Measurements from ENCODE around the gene RSPO4. TPM values are rescaled to one million over a fixed set of nuclear protein-coding genes. Genes with fewer than 3 reads are reported as not detected.
A peak's percentile ranks its signal among the peaks of the same experiment; 100 is the strongest.

RSPO4 gene
- total RNA-seq, 1 experiment from 2014 or later, result 6.7 TPM

DNA sequence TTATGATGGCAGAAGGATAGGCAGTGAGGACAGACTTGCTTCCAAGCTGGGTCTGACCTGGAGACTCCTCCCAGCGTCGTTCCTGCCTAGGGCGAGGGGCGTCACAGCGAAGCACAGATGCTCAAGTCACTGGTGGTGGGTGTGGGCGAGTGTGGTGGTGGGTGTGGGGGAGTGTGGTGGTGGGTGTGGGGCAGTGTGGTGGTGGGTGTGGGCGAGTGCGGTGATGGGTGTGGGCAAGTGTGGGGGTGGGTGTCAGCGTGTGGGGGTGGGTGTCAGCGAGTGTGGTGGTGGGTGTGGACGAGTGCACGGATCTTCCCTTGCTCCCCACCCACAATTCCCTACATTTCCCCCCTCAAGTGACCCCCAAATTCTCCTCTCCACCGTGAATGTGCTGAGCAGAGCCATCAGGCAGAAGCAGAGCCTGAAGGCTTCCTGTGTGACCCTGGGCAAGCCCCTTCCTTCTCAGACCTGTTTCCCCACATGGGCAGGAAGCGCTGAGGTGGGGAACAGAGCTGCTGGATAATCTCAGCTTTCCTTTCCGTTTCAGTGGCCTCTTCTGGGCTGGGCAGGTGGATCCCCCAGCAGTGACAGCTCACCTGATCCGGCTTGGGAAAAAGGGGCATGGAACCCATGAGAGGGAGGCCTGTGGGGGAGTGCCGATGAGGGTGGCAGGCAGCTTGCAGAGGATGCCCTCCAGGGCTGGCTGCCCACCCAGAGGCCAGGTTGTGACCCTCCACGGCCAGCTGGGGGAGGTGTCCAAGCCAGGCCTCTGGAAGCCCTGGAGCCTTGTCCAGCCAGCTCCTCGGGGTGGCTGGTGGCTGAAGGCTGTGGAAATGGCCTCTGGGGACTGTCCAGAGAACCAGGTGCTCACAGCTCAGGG, 42.9 kb downstream of the RSPO4 start:
- Histone ChIP-seq H3K23ac (ENCODE audit: insufficient read length, low read depth, low read length) (no peak overlapping the region), H3K23me2 (ENCODE audit: insufficient read length, low read depth, low read length, poor library complexity, severe bottlenecking) (no peaks in the 10 kb centered on the region), H3K79me1 (ENCODE audit: insufficient read depth, low read depth, low read length, poor library complexity, severe bottlenecking) (no peaks in the 10 kb centered on the region), H3K4me2 (ENCODE audit: insufficient read depth, insufficient read length, low read length) (no peak overlapping the region), H4K8ac (replicated peaks; ENCODE audit: insufficient read length, low read depth, low read length) (no peak overlapping the region), H3T11ph (ENCODE audit: low read length) (no peak overlapping the region), H3K27me3 (ENCODE audit: insufficient read depth, low read length) (no peaks in the 10 kb centered on the region), H4K91ac (ENCODE audit: insufficient read length, low read depth, low read length) (no peak overlapping the region), H3K56ac (ENCODE audit: insufficient read length, low read depth, low read length) (no peak overlapping the region), H2BK120ac (ENCODE audit: low read depth, low read length, poor library complexity, severe bottlenecking) (no peak overlapping the region), H3K14ac (ENCODE audit: insufficient read depth, low read length) (peak overlapping the region; percentile 26; the same call in 1 of the 2 replicates), H3K79me2 (ENCODE audit: insufficient read depth, low read length) (no peaks in the 10 kb centered on the region), H2BK12ac (ENCODE audit: insufficient read length, low read depth, low read length) (no peak overlapping the region), H3K9ac (ENCODE audit: extremely low read depth, insufficient read length, low read length) (no peak overlapping the region), H3K4ac (ENCODE audit: low read depth, low read length) (no peak overlapping the region), H2AFZ (ENCODE audit: low read length) (no peak overlapping the region), H2BK5ac (ENCODE audit: insufficient read length, low read length) (no peak overlapping the region), H3K18ac (ENCODE audit: insufficient read length, low read depth, low read length) (no peak overlapping the region), H3K9me3 (ENCODE audit: control insufficient read depth, low read depth, low read length) (no peaks in the 10 kb centered on the region), H2BK20ac (ENCODE audit: low read depth, low read length, poor library complexity, severe bottlenecking) (no peak overlapping the region), H4K5ac (ENCODE audit: insufficient read length, low read depth, low read length) (no peak overlapping the region), H2AK5ac (ENCODE audit: insufficient read length, low read length) (no peak overlapping the region), H3K4me1 (ENCODE audit: insufficient read depth, low read length) (no peaks in the 10 kb centered on the region), H4K20me1 (ENCODE audit: control insufficient read depth, insufficient read depth, insufficient read length) (no peaks in the 10 kb centered on the region), H2BK15ac (ENCODE audit: low read depth, low read length) (no peak overlapping the region), H3K27ac (ENCODE audit: insufficient read length, low read depth, low read length) (no peak overlapping the region)
- no peaks in the 10 kb centered on the region for H3K9me3 Mint-ChIP-seq
- no peak for DNase-seq
- H3K4me3 Mint-ChIP-seq, result no peak overlapping the region
- TF ChIP-seq, protein P1, sequence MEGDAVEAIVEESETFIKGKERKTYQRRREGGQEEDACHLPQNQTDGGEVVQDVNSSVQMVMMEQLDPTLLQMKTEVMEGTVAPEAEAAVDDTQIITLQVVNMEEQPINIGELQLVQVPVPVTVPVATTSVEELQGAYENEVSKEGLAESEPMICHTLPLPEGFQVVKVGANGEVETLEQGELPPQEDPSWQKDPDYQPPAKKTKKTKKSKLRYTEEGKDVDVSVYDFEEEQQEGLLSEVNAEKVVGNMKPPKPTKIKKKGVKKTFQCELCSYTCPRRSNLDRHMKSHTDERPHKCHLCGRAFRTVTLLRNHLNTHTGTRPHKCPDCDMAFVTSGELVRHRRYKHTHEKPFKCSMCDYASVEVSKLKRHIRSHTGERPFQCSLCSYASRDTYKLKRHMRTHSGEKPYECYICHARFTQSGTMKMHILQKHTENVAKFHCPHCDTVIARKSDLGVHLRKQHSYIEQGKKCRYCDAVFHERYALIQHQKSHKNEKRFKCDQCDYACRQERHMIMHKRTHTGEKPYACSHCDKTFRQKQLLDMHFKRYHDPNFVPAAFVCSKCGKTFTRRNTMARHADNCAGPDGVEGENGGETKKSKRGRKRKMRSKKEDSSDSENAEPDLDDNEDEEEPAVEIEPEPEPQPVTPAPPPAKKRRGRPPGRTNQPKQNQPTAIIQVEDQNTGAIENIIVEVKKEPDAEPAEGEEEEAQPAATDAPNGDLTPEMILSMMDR (conservative IDR thresholded peaks at IDR 0.05), result no peak
- peaks cover 9 to 30% of the 10 kb centered on the region in 2 experiments for H3K4me1 Mint-ChIP-seq
- H3K36me3 Mint-ChIP-seq (ENCODE audit: insufficient read depth in 1 of 3, low read depth in 3 of 3), result no peaks in the 10 kb centered on the region
- peaks cover 15% of the 10 kb centered on the region for H3K27me3 Mint-ChIP-seq (ENCODE audit: low read depth)
- H3K27ac Mint-ChIP-seq, result no peak overlapping the region
- no CpG with 5 or more reads among the region's 19 CpGs for WGBS (ENCODE audit: extremely low coverage, insufficient read length, low lambda C conversion rate)

Measured in H9 (cell line).